ENCODE measurements around the gene TAS2R40. TPM values are rescaled to one million over a fixed set of nuclear protein-coding genes. Genes with fewer than 3 reads are reported as not detected.
A peak's percentile ranks its signal among the peaks of the same experiment; 100 is the strongest.
"Not testable (repeated sequence)": the region's sequence is repeated elsewhere in the genome, so short reads cannot be mapped to it uniquely, and the experiment has no call there.

TAS2R40 gene
- total RNA-seq, 1 donor, result not detected

DNA sequence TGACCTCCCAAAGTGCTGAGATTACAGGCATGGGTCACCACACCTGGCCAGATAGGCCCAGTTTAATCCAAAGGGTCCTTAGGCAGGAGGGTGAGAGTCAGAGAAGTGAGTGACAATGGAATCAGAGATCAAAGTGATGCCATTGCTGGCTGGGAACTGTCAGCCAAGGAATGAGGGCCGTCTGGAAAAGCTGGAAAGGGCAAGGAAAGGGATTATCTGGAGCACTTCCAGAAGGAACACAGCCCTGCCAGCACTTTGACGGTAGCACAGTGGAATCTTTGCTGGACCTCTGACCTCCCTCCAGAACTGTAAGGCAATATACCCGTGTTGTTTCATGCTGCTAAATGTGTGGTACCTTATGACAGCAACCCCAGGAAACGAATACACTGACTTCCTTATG is 11.3 kb upstream of the TAS2R40 start:
- TF ChIP-seq, protein P1, sequence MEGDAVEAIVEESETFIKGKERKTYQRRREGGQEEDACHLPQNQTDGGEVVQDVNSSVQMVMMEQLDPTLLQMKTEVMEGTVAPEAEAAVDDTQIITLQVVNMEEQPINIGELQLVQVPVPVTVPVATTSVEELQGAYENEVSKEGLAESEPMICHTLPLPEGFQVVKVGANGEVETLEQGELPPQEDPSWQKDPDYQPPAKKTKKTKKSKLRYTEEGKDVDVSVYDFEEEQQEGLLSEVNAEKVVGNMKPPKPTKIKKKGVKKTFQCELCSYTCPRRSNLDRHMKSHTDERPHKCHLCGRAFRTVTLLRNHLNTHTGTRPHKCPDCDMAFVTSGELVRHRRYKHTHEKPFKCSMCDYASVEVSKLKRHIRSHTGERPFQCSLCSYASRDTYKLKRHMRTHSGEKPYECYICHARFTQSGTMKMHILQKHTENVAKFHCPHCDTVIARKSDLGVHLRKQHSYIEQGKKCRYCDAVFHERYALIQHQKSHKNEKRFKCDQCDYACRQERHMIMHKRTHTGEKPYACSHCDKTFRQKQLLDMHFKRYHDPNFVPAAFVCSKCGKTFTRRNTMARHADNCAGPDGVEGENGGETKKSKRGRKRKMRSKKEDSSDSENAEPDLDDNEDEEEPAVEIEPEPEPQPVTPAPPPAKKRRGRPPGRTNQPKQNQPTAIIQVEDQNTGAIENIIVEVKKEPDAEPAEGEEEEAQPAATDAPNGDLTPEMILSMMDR (IDR thresholded peaks at IDR 0.05; ENCODE audit: insufficient read depth, low read length), result no peak
- peak; percentile 39 for DNase-seq (ENCODE audit: low read depth)
- no peak overlapping the region for H3K4me3 ChIP-seq (ENCODE audit: low read depth, low read length)

DNA sequence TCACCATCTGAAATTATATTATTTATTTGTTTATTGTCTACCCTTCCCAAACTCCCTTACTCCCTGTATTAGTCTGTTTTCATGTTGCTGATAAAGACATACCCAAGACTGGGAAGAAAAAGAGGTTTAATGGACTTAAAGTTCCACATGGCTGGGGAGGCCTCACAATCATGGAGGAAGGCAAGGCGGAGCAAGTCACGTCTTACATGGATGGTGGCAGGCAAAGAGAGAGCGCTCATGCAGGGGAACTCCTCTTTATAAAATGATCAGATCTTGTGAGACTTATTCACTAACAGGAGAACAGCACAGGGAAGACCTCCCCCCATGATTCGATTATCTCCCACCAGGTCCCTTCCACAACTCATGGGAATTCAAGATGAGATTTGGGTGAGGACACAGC is 8.4 kb upstream of the TAS2R40 start:
- H3K4me3 ChIP-seq (ENCODE audit: low read depth, low read length); DNase-seq (ENCODE audit: low read depth): not testable (repeated sequence)

DNA sequence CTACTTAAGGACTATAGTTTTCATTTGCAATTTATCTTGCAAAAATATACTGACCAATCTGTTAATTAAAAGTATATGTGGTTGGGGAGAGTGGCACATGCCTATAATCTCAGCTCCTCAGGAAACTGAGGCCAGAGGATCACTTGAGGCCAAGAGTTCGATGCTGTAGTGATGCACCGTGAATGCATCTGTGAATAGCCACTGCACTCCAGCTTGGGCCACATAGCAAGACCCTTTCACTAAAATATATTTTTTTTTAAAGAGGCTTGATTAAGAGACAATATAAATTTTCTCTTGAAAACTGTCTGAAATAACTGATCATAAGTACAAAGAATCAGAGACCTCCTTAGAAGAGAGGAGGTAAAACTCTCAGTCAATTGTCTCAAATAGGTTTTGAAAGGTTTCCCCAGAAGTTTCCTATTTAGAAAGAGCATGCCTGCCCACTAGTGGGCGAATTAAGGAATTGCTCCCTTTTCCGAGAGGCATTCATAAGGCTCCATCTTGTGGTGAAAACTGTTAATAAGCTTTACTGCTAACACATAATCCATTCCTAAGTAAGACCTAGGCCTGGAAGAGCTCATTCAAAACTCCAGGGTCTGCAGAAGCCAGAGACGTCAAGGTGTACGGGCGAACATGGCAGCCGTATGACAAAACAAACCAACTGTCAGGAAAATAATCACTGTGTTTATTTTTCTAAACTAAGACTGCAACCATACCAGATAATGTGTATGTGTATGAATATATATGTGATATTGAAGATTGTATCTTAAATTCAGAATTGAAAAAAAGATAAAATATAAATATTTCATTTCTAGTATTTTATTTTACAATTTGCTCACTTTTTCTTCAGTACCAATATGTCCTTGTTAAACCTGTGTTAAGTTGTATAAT is 6.8 kb upstream of the TAS2R40 start:
- DNase-seq (ENCODE audit: low read depth), result peak; percentile 94
- TF ChIP-seq, protein P1 (IDR thresholded peaks at IDR 0.05; ENCODE audit: insufficient read depth, low read length), result peak; percentile 99
- no peak overlapping the region for H3K4me3 ChIP-seq (ENCODE audit: low read depth, low read length)

DNA sequence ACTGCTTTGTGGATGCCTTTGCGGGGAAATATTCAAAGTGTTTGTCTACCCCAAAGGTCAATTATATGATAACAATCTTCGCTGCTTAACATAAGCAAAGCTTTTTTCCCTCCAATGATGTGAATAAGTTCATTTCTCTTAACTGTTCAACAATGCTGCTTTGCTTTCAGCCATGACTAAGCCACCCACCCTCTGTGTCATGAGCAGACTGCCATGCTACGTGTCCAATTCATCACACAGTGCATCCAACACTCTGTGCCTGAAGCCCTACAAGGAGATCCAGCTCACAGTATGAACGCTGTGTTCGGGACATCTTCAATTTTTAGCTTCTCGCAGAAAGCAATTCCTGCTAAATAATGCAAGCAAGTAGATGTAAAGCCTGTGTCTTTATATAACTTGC is 5.7 kb upstream of the TAS2R40 start:
- TF ChIP-seq, protein P1 (IDR thresholded peaks at IDR 0.05; ENCODE audit: insufficient read depth, low read length), result no peak
- H3K4me3 ChIP-seq (ENCODE audit: low read depth, low read length), result no peak overlapping the region
- DNase-seq (ENCODE audit: low read depth), result peak; percentile 50

DNA sequence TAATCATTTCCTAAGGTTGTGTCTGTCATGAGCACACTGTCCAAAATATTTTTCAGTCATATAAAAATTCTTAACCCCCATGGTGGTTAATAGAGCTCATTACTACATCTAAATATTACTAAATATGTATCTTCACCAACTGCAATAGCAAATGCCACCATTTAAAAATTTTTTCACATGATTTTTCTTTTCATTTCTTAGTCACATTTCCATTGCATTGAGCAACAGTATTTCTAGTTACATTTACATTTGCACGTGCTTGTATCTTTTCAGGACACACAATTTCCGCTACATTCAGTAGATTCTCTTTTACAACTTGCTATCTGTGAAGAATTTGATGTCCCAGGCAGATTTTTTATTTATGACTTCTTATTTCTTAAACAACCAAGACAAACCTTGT is 5.2 kb upstream of the TAS2R40 start:
- DNase-seq (ENCODE audit: low read depth), result no peak
- H3K4me3 ChIP-seq (ENCODE audit: low read depth, low read length), result no peak overlapping the region
- TF ChIP-seq, protein P1 (IDR thresholded peaks at IDR 0.05; ENCODE audit: insufficient read depth, low read length), result no peak

DNA sequence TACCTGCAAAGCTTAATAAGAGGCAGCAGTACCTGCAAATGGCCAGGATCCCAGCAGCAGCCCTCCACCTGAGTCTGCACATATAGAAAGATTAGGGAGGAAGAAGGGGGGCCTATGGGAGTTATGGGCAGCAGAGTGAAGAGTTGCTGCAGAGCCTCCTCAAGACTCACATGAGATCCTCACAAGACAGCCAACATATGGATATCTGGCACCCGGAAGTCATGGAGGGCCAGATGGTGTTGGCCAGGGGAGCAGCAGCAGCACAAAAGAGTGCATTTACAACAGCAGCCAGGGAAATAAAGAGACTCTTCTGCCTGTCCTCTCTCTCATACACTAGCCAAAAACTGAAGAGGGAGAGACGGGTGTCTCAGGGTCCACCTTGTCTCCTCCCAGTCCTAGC is 4.0 kb upstream of the TAS2R40 start:
- H3K4me3 ChIP-seq (ENCODE audit: low read depth, low read length), result no peak overlapping the region
- no peak for DNase-seq (ENCODE audit: low read depth)
- TF ChIP-seq, protein P1 (IDR thresholded peaks at IDR 0.05; ENCODE audit: insufficient read depth, low read length), result no peak

DNA sequence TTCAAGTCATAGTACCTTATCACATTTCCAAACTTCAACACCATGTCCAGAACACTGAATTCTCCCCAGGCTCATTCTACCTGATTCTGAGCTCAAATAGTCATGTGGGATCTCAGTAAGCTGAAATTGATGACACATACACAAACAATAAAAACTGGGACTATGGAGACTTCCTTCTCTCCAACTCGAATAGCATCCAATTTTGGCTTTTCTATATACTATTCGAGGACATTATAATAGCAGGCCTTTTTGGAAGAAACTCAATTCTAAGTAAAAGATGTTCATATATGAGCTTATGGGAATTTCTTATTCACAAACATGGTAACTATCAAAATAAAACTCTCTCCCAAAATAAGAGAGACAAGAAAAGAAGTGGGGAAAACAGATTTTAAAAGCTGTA is 551 bp upstream of the TAS2R40 start:
- no peak for DNase-seq (ENCODE audit: low read depth)
- H3K4me3 ChIP-seq (ENCODE audit: low read depth, low read length), result no peak overlapping the region
- TF ChIP-seq, protein P1 (IDR thresholded peaks at IDR 0.05; ENCODE audit: insufficient read depth, low read length), result no peak
